NCI-H2227 (cell line): ENCODE measurements around the gene C8B.

Experiments used
- DNase-seq: peaks from one replicate; lab custom pipeline; 2025; ENCODE audit not compliant: unreplicated experiment; lab: John Stamatoyannopoulos, UW

C8B gene

DNA sequence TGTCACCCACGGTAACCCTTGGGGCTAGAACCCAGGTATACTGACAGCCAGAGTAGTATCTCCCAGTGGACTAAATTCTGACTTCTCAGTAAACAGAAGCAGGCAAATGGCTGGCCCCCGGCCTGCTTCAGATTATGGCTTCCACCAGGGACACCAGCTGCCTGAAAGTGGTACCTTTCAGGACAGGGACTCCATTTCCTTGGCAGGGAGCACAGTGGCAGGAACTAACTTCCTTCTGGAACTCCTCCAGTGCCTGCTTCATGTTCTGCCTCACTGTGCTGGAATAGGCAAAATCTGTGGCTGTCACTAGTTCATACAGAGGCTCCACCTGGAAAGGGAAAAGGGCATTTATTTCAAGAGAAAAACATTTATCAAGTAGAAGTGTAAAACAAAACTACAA is 32.7 kb downstream of the C8B start:
- DNase-seq = no peak

DNA sequence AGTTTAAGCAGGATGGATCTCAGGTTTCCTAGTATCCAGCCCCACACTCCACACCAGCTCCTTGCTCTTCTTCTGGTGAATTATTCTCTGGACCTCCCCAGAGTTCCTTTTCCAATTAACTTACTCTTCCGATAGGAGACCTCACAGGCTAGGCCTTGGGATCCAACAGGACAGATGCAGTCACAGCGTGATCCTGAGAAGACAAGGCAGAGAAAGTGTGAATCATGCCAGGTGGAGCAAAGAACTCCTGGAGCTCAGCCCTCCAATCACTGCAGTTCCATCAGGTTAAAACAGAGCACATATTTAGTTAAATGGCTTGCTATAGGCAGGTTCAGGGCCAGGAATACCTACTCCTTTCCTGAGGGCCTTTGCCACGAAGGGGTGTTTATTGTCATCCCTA is 34.1 kb downstream of the C8B start:
- DNase-seq = no peak

GRCh38 chr1:56931211-56931610 is 34.6 kb downstream of the C8B start:
- no peak for DNase-seq

- DNase-seq = no peak
Observed at GRCh38 chr1:56929492-56929891, 36.3 kb downstream of the C8B start.

DNA sequence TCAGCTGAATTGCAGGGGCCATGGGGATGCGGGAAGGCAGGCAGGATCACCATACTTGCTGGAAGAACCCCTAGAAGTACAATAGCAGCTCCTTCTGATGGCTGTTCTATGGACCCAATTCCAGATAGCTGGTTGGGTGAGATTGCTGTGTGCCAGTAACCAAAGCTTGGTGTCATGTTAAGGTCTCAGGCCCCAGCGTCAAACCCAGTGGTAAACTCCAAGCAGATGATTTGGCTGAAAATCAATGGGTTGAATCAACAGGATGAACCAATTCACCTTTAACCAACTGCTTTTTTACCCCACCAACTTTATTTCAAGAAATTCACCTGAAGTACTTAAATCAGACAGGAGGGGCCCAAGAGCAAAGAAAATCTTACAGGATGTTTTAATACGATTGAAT is 37.8 kb downstream of the C8B start:
- DNase-seq = no peak

DNA sequence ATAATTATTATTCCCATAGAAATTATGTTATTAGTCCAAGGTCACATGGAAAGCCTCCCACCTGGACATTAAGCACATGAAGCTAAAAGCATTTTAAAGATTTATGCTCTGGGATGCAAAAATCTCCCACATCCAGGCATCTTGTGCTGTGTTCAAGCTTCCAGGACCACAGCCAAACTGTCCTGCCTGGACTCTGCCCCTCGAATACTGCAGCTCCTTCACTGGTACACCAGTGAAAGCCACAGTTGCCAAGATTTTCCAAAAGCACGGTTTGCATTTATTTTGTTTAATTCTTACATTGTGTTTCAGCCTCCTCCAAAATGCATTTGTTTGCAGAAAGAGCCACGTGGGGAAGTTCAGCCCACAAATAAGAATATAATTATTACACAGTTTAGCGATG is 38.6 kb downstream of the C8B start:
- DNase-seq = no peak

DNA sequence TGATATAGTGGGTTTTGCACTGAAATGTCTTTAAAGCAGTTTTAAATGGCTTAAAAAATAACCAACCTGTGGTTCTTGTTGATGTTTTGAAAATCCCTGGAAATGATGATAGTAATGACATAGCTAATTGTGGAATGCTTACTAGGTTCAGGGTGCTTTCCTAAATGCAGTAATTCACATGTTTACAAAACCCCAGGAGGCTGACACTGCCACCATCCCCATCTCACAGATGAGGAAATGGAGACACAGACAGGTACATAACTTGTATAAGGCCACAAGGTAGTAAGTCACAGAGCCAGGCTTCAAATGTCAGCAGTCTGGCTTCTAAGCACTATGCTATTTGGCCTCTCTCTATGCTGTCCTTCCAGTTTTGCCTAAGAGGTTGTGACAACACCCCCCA is 40.6 kb downstream of the C8B start:
- no peak for DNase-seq

GRCh38 chr1:56924116-56924515 is 41.7 kb downstream of the C8B start:
- DNase-seq = no peak

GRCh38 chr1:56923201-56923600 is 42.6 kb downstream of the C8B start:
- DNase-seq = no peak

- no peak for DNase-seq
Observed at GRCh38 chr1:56922507-56922906, 43.3 kb downstream of the C8B start.

- no peak for DNase-seq
Observed at GRCh38 chr1:56922070-56922469, 43.7 kb downstream of the C8B start.

DNA sequence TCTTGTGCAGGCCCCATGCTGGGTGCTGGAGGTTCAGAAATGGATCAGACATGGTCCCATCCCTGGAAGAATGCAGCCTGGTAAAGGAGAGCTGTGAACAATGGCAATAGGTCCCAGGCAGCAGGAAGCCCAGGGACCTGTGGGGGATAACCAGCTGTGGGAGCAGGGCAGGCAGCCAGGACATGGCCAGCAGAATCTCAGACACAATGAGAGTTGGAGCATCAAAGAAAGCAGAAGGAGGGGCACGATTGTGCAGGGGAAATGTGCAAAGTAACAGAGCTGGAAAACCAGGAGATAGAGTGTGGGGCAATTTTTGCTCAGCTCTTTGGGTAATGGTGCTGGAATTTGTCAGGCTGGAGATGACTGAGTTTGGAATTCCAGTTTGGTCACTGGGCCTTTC is 44.3 kb downstream of the C8B start:
- DNase-seq = no peak

DNA sequence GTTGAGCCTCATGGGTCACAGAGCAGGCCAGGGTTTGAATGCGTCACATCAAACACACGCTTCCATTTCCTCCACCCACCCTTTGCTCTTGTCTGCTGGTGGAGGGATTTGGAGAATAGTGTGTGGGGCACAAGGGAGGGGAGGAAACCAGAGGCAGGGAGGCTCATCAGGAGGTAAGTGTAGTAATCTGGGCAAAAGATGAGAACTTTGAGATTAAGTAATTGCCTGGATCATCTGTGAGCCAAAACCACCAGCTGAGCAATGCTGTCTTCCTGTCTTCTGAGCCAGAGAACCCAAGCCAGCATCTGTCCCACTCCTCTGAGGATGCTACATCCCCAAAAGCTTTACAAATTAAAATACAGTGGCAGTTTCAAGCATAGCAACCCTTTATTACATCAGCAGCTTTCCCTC is 45.2 kb downstream of the C8B start:
- DNase-seq = no peak

GRCh38 chr1:56917356-56917755 is 48.5 kb downstream of the C8B start:
- no peak for DNase-seq

- DNase-seq = no peak
Observed at GRCh38 chr1:56916630-56917029, 49.2 kb downstream of the C8B start.

GRCh38 chr1:56915960-56916359 is 49.9 kb downstream of the C8B start:
- DNase-seq = no peak

DNA sequence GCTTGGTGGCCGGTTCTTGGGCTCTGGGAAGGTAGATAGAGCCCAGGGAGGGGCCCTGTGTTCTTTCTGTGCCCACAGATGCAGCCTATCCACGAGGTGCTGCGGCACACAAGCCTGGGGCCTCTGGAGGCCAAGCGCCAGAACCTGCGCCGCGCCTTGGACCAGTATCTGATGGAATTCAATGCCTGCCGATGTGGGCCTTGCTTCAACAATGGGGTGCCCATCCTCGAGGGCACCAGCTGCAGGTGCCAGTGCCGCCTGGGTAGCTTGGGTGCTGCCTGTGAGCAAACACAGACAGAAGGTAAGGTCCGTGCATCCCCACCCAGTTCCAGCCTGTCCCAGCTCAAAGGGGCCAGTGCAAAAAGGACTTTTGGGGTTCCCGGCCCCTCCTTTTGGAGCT is 53.5 kb downstream of the C8B start:
- no peak for DNase-seq

DNA sequence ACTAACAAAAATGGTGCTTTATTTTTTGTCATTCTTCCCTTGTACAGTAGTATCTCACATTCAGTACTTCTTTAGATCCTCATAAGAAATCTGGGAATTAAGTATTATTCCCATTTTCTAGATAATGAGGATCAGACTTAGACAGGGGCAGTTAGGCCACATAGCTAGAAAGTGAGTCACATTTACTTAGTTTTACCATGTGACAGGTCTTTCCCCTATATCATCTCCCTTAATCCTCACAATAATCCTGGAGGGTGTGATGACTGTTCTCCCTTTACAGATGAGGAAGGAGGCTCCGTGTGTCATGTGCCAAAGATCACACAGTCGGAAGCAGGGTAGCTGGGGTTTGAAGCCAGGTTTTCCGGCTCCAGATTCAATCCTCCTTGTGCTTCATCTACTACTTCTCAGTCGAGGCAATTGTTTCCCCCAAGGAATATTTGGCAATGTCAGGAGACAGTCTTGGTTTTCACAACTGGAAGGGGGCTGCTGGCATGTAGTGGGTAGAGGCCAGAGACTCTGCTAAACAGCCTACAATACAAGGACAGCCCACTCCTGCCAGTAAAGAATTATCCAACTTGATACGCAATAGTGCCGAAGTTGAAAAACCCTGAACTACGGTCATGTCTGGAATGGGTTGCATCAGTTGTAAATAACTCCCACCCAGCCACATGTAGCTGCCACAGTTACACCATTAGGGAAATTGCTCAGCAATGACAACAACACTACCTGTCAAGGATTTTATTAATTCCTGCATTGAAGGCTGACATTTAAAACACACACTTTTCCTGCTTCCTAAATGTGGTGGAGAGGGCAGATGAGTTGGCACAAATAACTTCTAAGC is 54.5 kb downstream of the C8B start:
- DNase-seq = no peak

DNA sequence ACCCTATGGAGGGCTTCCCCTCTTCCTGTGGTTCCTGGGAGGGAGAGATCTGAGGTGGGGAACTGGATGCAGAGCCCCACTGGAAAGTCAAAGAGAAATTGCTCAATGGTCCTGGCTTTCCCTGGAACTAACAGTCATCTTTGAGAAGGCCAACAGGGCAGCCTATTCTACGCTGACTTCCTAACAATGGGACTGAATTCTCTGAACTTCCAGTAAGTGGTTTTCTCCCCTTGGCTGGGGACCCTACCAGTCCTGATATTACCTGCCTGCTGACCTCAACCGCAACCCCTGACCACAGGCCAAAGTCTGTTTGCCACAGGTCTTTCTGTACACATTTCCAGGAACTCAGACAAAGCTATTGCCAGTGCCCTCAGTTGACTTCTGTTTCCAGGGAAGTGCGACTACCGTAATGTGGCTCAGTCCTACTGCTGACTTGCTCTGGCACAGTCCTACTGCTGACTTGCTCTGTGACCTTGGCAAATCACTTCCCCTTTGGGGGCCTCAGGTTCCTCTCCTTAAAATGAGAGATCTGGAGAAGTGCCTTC is 55.3 kb downstream of the C8B start:
- no peak for DNase-seq

GRCh38 chr1:56908619-56909221 is 57.1 kb downstream of the C8B start:
- DNase-seq = no peak

DNA sequence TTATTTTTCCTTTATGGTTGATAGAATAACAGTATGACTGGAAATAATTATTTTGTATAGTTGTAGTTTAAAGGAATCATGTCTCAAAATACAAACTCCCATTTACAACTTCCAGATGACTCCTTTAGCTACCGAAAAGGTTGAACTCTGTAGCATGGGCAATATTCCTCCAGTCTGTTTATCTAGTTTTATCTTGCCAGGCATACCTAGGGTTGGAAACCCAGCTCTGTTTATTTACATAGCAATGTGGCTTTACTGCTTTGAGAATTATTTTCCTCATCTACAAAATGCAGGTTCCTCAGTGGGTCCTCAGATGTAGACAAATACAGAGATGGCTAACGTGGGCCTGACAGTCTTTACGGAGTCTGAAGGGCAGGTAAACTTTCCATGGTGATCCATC is 60.1 kb downstream of the C8B start:
- no peak for DNase-seq

GRCh38 chr1:56904663-56905397 is 61.0 kb downstream of the C8B start:
- no peak for DNase-seq
